Measurements from ENCODE around the gene VMAC.

Gene VMAC

GRCh38 chr19:5954293-5954692 lies 49.6 kb downstream of the VMAC start:
- no peak overlapping the region for H3K4me2 ChIP-seq (ENCODE audit: low read depth, low read length, poor library complexity, severe bottlenecking)
- peaks cover 99% of the 10 kb centered on the region for H3K79me2 ChIP-seq (ENCODE audit: insufficient read depth, low read length)
- no peaks in the 10 kb centered on the region for H3K9me2 ChIP-seq (replicated peaks; ENCODE audit: insufficient read depth, low read length)
- no peak overlapping the region for H3K9ac ChIP-seq (ENCODE audit: low read length)
- H3K27me3 ChIP-seq (ENCODE audit: low read length), result no peaks in the 10 kb centered on the region
- H3K27ac ChIP-seq (ENCODE audit: low read depth, low read length), result no peak overlapping the region
- peaks cover 15% of the 10 kb centered on the region; the same call in 1 of the 2 replicates for H3F3A ChIP-seq (ENCODE audit: insufficient read depth)
- peaks cover 24% of the 10 kb centered on the region; the same call in 1 of the 2 replicates for H4K20me1 ChIP-seq (ENCODE audit: low read depth, low read length)
- no peak overlapping the region for H2AFZ ChIP-seq (ENCODE audit: low read depth, low read length, severe bottlenecking)
- H3K4me3 ChIP-seq (ENCODE audit: insufficient read depth, low read length, poor library complexity, severe bottlenecking), result no peak overlapping the region
- TF ChIP-seq EZH2phosphoT487 (conservative IDR thresholded peaks at IDR 0.05; ENCODE audit: low read length) (no peak), CTCF (IDR thresholded peaks at IDR 0.05; ENCODE audit: insufficient read depth, low read length, poor library complexity, severe bottlenecking) (no peak)
- no peaks in the 10 kb centered on the region for H3K9me3 ChIP-seq (ENCODE audit: insufficient read depth, low read length)
- H3K36me3 ChIP-seq (ENCODE audit: low read length), result no peaks in the 10 kb centered on the region

GRCh38 chr19:5955636-5955935 lies 50.9 kb downstream of the VMAC start:
- H3K9ac ChIP-seq (ENCODE audit: low read length), result no peak overlapping the region
- H3K4me2 ChIP-seq (ENCODE audit: low read depth, low read length, poor library complexity, severe bottlenecking), result no peak overlapping the region
- H3K27me3 ChIP-seq (ENCODE audit: low read length), result no peaks in the 10 kb centered on the region
- no peaks in the 10 kb centered on the region for H3K9me3 ChIP-seq (ENCODE audit: insufficient read depth, low read length)
- TF ChIP-seq EZH2phosphoT487 (conservative IDR thresholded peaks at IDR 0.05; ENCODE audit: low read length) (no peak), CTCF (IDR thresholded peaks at IDR 0.05; ENCODE audit: insufficient read depth, low read length, poor library complexity, severe bottlenecking) (no peak)
- H3K27ac ChIP-seq (ENCODE audit: low read depth, low read length), result no peak overlapping the region
- H2AFZ ChIP-seq (ENCODE audit: low read depth, low read length, severe bottlenecking), result no peak overlapping the region
- no peak overlapping the region for H3K4me3 ChIP-seq (ENCODE audit: insufficient read depth, low read length, poor library complexity, severe bottlenecking)
- H3K9me2 ChIP-seq (replicated peaks; ENCODE audit: insufficient read depth, low read length), result no peaks in the 10 kb centered on the region
- H3K79me2 ChIP-seq (ENCODE audit: insufficient read depth, low read length), result peaks cover 100% of the 10 kb centered on the region
- H3F3A ChIP-seq (ENCODE audit: insufficient read depth), result peaks cover 10% of the 10 kb centered on the region; the same call in 1 of the 2 replicates
- peaks cover 24% of the 10 kb centered on the region; the same call in 1 of the 2 replicates for H4K20me1 ChIP-seq (ENCODE audit: low read depth, low read length)
- no peaks in the 10 kb centered on the region for H3K36me3 ChIP-seq (ENCODE audit: low read length)

- no peak overlapping the region for H3K4me3 ChIP-seq (ENCODE audit: insufficient read depth, low read length, poor library complexity, severe bottlenecking)
- H3F3A ChIP-seq (ENCODE audit: insufficient read depth), result peaks cover 7% of the 10 kb centered on the region; the same call in 1 of the 2 replicates
- no peak overlapping the region for H3K27ac ChIP-seq (ENCODE audit: low read depth, low read length)
- no peaks in the 10 kb centered on the region for H3K9me3 ChIP-seq (ENCODE audit: insufficient read depth, low read length)
- no peaks in the 10 kb centered on the region for H3K9me2 ChIP-seq (replicated peaks; ENCODE audit: insufficient read depth, low read length)
- no peaks in the 10 kb centered on the region for H3K36me3 ChIP-seq (ENCODE audit: low read length)
- H3K27me3 ChIP-seq (ENCODE audit: low read length), result no peaks in the 10 kb centered on the region
- H4K20me1 ChIP-seq (ENCODE audit: low read depth, low read length), result peaks cover 19% of the 10 kb centered on the region; the same call in 1 of the 2 replicates
- no peak overlapping the region for H3K9ac ChIP-seq (ENCODE audit: low read length)
- no peak overlapping the region for H3K4me2 ChIP-seq (ENCODE audit: low read depth, low read length, poor library complexity, severe bottlenecking)
- TF ChIP-seq EZH2phosphoT487 (conservative IDR thresholded peaks at IDR 0.05; ENCODE audit: low read length) (no peak), CTCF (IDR thresholded peaks at IDR 0.05; ENCODE audit: insufficient read depth, low read length, poor library complexity, severe bottlenecking) (no peak)
- peaks cover 100% of the 10 kb centered on the region for H3K79me2 ChIP-seq (ENCODE audit: insufficient read depth, low read length)
- H2AFZ ChIP-seq (ENCODE audit: low read depth, low read length, severe bottlenecking), result no peak overlapping the region
Measured at GRCh38 chr19:5956323-5956722, 51.7 kb downstream of the VMAC start.
